HCT116 (cell line): ENCODE data around the gene OR6K2. TPM values are rescaled to one million over a fixed set of nuclear protein-coding genes. Genes with fewer than 3 reads are reported as not detected.

Experiments
- ATAC-seq: fragments of 200-7000 bp; cut with Tn5 transposase; 2 replicates; pipeline ENCODE4 v1.9.1; 2020; ENCODE audit warnings: mild to moderate bottlenecking, moderate library complexity
- BruUV-seq: library from RNA; stranded (reverse); fragments of 400-500 nt; replicated peaks from 2 replicates; lab custom pipeline; 2021; lab: Mats Ljungman, UMichigan
- CTCF ChIA-PET: fragments of 300-600 bp; sonication (Branson Sonifier 250); formaldehyde crosslinking; loops from one replicate; lab custom pipeline; 2021; ENCODE audit warnings: antibody characterized with exemption; lab: Charles Lee
- POLR2A ChIA-PET: fragments of 300-600, 350-600 bp; sonication (Branson Sonifier 250); formaldehyde crosslinking; loops from one replicate; lab custom pipeline; 2021; ENCODE audit warnings: antibody characterized with exemption; lab: Charles Lee
- RAD21 ChIA-PET, 2 experiments: fragments of 300-600 bp; sonication (Branson Sonifier 250); formaldehyde crosslinking; loops; one replicate each; lab custom pipeline; 2023; ENCODE audit warnings: low total read pairs in 2 of 2; ENCODE audit not compliant: uncharacterized antibody in 2 of 2, unreplicated experiment in 2 of 2, low non-redundant PET in 1 of 2; lab: Charles Lee
- DNase-seq: peaks from one replicate; pipeline ENCODE4 v3.0.0-alpha.2; 2010; ENCODE audit warnings: low read depth, low spot score
- H2AFZ ChIP-seq: fragments of 200-600 bp; shearing (Covaris generic), sonication (generic); 2 replicates; pipeline ENCODE4 v1.6.1; 2017; ENCODE audit warnings: low read depth, mixed run types, mixed read lengths, antibody characterized with exemption, low read length; ENCODE audit not compliant: poor library complexity, severe bottlenecking
- H3K27ac ChIP-seq: 2 replicates; pipeline ENCODE4 v1.5.1; 2012; ENCODE audit warnings: low read depth, low read length
- H3K27me3 ChIP-seq: fragments of 200-600 bp; sonication (generic); 2 replicates; pipeline ENCODE4 v1.6.1; 2016; ENCODE audit warnings: mixed run types, low read length, mixed read lengths; ENCODE audit not compliant: insufficient read depth
- H3K36me3 ChIP-seq, 2 experiments: fragments of 200-500 bp in 1 of 2; fragments of 200-600 bp in 1 of 2; sonication (Bioruptor generic) in 1 of 2; sonication (generic) in 1 of 2; 2 replicates each; pipeline versions ENCODE4 v1.5.1 to v1.6.1; 2014 to 2016; ENCODE audit warnings: low read length in 2 of 2, inconsistent platforms in 1 of 2, mixed read lengths in 1 of 2, mixed run types in 1 of 2; ENCODE audit not compliant: insufficient read depth in 2 of 2, control insufficient read depth in 1 of 2
- H3K4me1 ChIP-seq, 2 experiments: fragments of 200-600 bp in 1 of 2; sonication (generic) in 1 of 2; 2 replicates each; pipeline versions ENCODE4 v1.5.1 to v1.6.1; 2012 to 2017; ENCODE audit warnings: low read length in 2 of 2, inconsistent platforms in 1 of 2, mild to moderate bottlenecking in 1 of 2, mixed read lengths in 1 of 2, mixed run types in 1 of 2, moderate library complexity in 1 of 2; ENCODE audit not compliant: insufficient read depth in 2 of 2, control insufficient read depth in 1 of 2
- H3K4me2 ChIP-seq: fragments of 200-600 bp; sonication (generic); 2 replicates; pipeline ENCODE4 v1.6.1; 2017; ENCODE audit warnings: mixed run types, low read length, mixed read lengths
- H3K4me3 ChIP-seq, 2 experiments: fragments of 200-600 bp in 1 of 2; sonication (generic) in 1 of 2; replicated peaks in 1 of 2; 2 replicates each; pipeline ENCODE4 v1.5.1; 2011 to 2016; ENCODE audit warnings: low read length in 2 of 2, control low read depth in 1 of 2, low read depth in 1 of 2, mild to moderate bottlenecking in 1 of 2, mixed read lengths in 1 of 2, mixed run types in 1 of 2
- H3K79me2 ChIP-seq: fragments of 200-600 bp; sonication (generic); 2 replicates; pipeline ENCODE4 v1.6.1; 2017; ENCODE audit warnings: mild to moderate bottlenecking, mixed run types, low read length, moderate library complexity, mixed read lengths; ENCODE audit not compliant: insufficient read depth
- H3K9ac ChIP-seq: fragments of 200-600 bp; sonication (generic); 2 replicates; pipeline ENCODE4 v1.6.1; 2016; ENCODE audit warnings: low read length, mixed read lengths
- H3K9me2 ChIP-seq: fragments of 200-600 bp; sonication (generic), shearing (Covaris generic); 2 replicates; pipeline ENCODE4 v1.6.1; 2017; ENCODE audit warnings: mixed run types, mild to moderate bottlenecking, moderate library complexity; ENCODE audit not compliant: insufficient read depth
- H3K9me3 ChIP-seq, 2 experiments: fragments of 200-500 bp in 1 of 2; fragments of 200-600 bp in 1 of 2; sonication (Bioruptor generic) in 1 of 2; sonication (generic) in 1 of 2; 2 replicates each; pipeline ENCODE4 v1.6.1; 2014 to 2017; ENCODE audit warnings: low read length in 2 of 2, mixed read lengths in 2 of 2, inconsistent platforms in 1 of 2, low read depth in 1 of 2, mild to moderate bottlenecking in 1 of 2, mixed run types in 1 of 2, moderate library complexity in 1 of 2; ENCODE audit not compliant: control insufficient read depth in 1 of 2, insufficient read depth in 1 of 2
- H4K20me1 ChIP-seq: fragments of 200-600 bp; sonication (generic), shearing (Covaris generic); 2 replicates; pipeline ENCODE4 v1.6.1; 2017; ENCODE audit warnings: mixed run types, mild to moderate bottlenecking, moderate library complexity; ENCODE audit not compliant: insufficient read depth
- POLR2AphosphoS5 ChIP-seq: IDR thresholded peaks from 2 replicates; pipeline ENCODE4 v1.6.1; 2011; ENCODE audit warnings: mild to moderate bottlenecking, low read depth, low read length, moderate library complexity
- TCF7L2 ChIP-seq: IDR thresholded peaks from 2 replicates; pipeline ENCODE4 v1.7.0; 2011; ENCODE audit warnings: borderline replicate concordance, inconsistent platforms; ENCODE audit not compliant: insufficient read depth, insufficient read length; ENCODE audit errors: extremely low read depth
- intact Hi-C: fragments of 100-400 bp; cut with micrococcal nuclease; formaldehyde crosslinking; loops from 2 replicates; pipeline ENCODE4 v1.10.0; 2022
- total RNA-seq: library from RNA; stranded (reverse); gene quantifications from one replicate; pipeline ENCODE4 v1.2.1, GENCODE V29; 2021; ENCODE audit not compliant: unreplicated experiment
- TF ChIP-seq, protein P1 (sequence below), 3 experiments: fragments of 200-600 bp in 1 of 3; sonication (generic) in 1 of 3; IDR thresholded peaks in 2 of 3; conservative IDR thresholded peaks in 1 of 3; 2 replicates each; pipeline ENCODE4 v1.5.1; 2012 to 2017; ENCODE audit warnings: low read depth in 2 of 3, low read length in 2 of 3, antibody characterized with exemption in 1 of 3, borderline replicate concordance in 1 of 3, control low read depth in 1 of 3, mild to moderate bottlenecking in 1 of 3, mixed read lengths in 1 of 3, mixed run types in 1 of 3, moderate library complexity in 1 of 3; ENCODE audit not compliant: insufficient read depth in 1 of 3
- TF ChIP-seq, protein P2 (sequence below): IDR thresholded peaks from 2 replicates; pipeline ENCODE4 v1.6.1; 2012
- TF ChIP-seq, protein P3 (sequence below): IDR thresholded peaks from 2 replicates; pipeline ENCODE4 v1.6.1; 2011; ENCODE audit warnings: mild to moderate bottlenecking, low read length, moderate library complexity; ENCODE audit not compliant: insufficient replicate concordance; ENCODE audit errors: extremely low read depth

The OR6K2 gene
- total RNA-seq, 1 experiment from 2014 or later: not detected

DNA sequence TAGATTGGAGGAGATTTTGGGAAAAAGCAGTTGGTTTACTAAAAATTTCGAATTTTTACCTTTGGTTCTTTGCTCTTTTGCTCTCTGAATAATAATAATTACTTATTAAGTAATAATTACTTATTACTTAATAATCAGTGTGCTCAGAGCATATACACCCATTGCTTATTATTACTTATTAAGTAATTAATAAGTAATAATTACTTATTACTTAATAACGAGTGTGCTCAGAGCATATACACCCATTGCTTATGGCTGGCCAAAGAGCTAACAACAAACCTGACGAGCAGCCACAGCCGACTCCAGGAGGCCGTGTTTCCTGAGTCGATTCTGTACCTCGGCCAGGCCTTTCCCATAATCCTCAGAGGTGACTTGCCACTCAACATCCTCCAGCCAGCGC lies 34.4 kb downstream of the OR6K2 start:
- BruUV-seq: no TSS peak
- no peak for DNase-seq
- no peak for ATAC-seq
- intact Hi-C loops: no loop called here
- no peaks in the 10 kb centered on the region for H3K9me2 ChIP-seq
- no peaks in the 10 kb centered on the region for H4K20me1 ChIP-seq
- H3K9me3 ChIP-seq: no peaks in the 10 kb centered on the region
- ChIA-PET RAD21 (no interaction called here), CTCF (no interaction called here), POLR2A (no interaction called here)
- no peak overlapping the region for H3K4me2 ChIP-seq
- H2AFZ ChIP-seq: no peak overlapping the region
- no peaks in the 10 kb centered on the region for H3K36me3 ChIP-seq
- no peak overlapping the region for H3K27ac ChIP-seq
- no peaks in the 10 kb centered on the region for H3K27me3 ChIP-seq
- H3K4me1 ChIP-seq: no peaks in the 10 kb centered on the region
- no peak overlapping the region for H3K9ac ChIP-seq
- no peaks in the 10 kb centered on the region for H3K79me2 ChIP-seq
- TF ChIP-seq POLR2AphosphoS5 (no peak), TCF7L2 (no peak)
- TF ChIP-seq, protein P1, sequence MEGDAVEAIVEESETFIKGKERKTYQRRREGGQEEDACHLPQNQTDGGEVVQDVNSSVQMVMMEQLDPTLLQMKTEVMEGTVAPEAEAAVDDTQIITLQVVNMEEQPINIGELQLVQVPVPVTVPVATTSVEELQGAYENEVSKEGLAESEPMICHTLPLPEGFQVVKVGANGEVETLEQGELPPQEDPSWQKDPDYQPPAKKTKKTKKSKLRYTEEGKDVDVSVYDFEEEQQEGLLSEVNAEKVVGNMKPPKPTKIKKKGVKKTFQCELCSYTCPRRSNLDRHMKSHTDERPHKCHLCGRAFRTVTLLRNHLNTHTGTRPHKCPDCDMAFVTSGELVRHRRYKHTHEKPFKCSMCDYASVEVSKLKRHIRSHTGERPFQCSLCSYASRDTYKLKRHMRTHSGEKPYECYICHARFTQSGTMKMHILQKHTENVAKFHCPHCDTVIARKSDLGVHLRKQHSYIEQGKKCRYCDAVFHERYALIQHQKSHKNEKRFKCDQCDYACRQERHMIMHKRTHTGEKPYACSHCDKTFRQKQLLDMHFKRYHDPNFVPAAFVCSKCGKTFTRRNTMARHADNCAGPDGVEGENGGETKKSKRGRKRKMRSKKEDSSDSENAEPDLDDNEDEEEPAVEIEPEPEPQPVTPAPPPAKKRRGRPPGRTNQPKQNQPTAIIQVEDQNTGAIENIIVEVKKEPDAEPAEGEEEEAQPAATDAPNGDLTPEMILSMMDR (IDR thresholded peaks at IDR 0.05 in 2 of 3, conservative IDR thresholded peaks at IDR 0.05 in 1 of 3; ENCODE audit: borderline replicate concordance in 1 of 3, insufficient read depth in 1 of 3, low read depth in 2 of 3, low read length in 2 of 3): no peak
- TF ChIP-seq, protein P2, sequence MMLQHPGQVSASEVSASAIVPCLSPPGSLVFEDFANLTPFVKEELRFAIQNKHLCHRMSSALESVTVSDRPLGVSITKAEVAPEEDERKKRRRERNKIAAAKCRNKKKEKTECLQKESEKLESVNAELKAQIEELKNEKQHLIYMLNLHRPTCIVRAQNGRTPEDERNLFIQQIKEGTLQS: no peak
- TF ChIP-seq, protein P3, sequence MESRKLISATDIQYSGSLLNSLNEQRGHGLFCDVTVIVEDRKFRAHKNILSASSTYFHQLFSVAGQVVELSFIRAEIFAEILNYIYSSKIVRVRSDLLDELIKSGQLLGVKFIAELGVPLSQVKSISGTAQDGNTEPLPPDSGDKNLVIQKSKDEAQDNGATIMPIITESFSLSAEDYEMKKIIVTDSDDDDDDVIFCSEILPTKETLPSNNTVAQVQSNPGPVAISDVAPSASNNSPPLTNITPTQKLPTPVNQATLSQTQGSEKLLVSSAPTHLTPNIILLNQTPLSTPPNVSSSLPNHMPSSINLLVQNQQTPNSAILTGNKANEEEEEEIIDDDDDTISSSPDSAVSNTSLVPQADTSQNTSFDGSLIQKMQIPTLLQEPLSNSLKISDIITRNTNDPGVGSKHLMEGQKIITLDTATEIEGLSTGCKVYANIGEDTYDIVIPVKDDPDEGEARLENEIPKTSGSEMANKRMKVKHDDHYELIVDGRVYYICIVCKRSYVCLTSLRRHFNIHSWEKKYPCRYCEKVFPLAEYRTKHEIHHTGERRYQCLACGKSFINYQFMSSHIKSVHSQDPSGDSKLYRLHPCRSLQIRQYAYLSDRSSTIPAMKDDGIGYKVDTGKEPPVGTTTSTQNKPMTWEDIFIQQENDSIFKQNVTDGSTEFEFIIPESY: no peak
- no peak overlapping the region for H3K4me3 ChIP-seq
